ENCODE data around the gene DNAJC4. TPM values are rescaled to one million over a fixed set of nuclear protein-coding genes. Genes with fewer than 3 reads are reported as not detected.

Gene DNAJC4
- total and polyA plus RNA-seq, 2 experiments from 2014 or later: 12.8 to 58.4 TPM

DNA sequence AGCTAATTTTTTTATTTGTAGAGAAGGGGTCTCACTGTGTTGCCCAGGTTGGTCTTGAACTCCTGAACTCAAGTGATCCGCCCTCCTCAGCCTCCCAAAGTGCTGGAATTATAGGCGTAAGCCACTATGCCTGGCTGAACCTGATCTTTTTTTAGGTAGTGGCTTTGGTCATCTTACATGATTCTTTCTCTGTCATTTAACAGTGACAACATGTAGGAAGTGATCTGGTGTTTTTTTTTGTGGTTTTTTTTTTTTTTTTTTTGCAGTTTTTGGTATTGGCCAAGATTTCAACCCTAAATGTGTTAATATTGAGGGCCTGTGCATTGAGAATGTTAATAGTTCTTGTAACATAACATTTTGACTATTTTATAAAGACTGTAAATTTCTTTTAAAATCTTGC lies 31.8 kb upstream of the DNAJC4 start:
- H3K4me2 ChIP-seq: no peak overlapping the region
- no peak for DNase-seq (ENCODE audit: low spot score)
- H3K27me3 ChIP-seq: no peaks in the 10 kb centered on the region
- H4K20me1 ChIP-seq (ENCODE audit: insufficient read depth, poor library complexity, severe bottlenecking): no peaks in the 10 kb centered on the region
- no peaks in the 10 kb centered on the region for H3K9me3 ChIP-seq (ENCODE audit: low read depth)
- H3K9me2 ChIP-seq (replicated peaks; ENCODE audit: insufficient read depth): no peaks in the 10 kb centered on the region
- H3K27ac ChIP-seq: no peak overlapping the region
- H3K36me3 ChIP-seq (replicated peaks; ENCODE audit: insufficient read depth, low read depth): no peaks in the 10 kb centered on the region
- TF ChIP-seq EZH2phosphoT487 (IDR thresholded peaks at IDR 0.05; ENCODE audit: low read depth, severe bottlenecking, unreplicated experiment): no peak
- TF ChIP-seq, protein P1, sequence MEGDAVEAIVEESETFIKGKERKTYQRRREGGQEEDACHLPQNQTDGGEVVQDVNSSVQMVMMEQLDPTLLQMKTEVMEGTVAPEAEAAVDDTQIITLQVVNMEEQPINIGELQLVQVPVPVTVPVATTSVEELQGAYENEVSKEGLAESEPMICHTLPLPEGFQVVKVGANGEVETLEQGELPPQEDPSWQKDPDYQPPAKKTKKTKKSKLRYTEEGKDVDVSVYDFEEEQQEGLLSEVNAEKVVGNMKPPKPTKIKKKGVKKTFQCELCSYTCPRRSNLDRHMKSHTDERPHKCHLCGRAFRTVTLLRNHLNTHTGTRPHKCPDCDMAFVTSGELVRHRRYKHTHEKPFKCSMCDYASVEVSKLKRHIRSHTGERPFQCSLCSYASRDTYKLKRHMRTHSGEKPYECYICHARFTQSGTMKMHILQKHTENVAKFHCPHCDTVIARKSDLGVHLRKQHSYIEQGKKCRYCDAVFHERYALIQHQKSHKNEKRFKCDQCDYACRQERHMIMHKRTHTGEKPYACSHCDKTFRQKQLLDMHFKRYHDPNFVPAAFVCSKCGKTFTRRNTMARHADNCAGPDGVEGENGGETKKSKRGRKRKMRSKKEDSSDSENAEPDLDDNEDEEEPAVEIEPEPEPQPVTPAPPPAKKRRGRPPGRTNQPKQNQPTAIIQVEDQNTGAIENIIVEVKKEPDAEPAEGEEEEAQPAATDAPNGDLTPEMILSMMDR (IDR thresholded peaks at IDR 0.05; ENCODE audit: poor library complexity): no peak
- no peak for TF ChIP-seq EZH2 (IDR thresholded peaks at IDR 0.05; ENCODE audit: borderline replicate concordance)
- H3K4me3 ChIP-seq: no peak overlapping the region
- peaks cover 5% of the 10 kb centered on the region for H3K79me2 ChIP-seq
- H2AFZ ChIP-seq: no peak overlapping the region
- H3K4me1 ChIP-seq (ENCODE audit: insufficient read depth): no peaks in the 10 kb centered on the region
- WGBS (ENCODE audit: low lambda C conversion rate, missing lambda C conversion rate): 100% methylated on average over 2 of the region's 2 CpGs

DNA sequence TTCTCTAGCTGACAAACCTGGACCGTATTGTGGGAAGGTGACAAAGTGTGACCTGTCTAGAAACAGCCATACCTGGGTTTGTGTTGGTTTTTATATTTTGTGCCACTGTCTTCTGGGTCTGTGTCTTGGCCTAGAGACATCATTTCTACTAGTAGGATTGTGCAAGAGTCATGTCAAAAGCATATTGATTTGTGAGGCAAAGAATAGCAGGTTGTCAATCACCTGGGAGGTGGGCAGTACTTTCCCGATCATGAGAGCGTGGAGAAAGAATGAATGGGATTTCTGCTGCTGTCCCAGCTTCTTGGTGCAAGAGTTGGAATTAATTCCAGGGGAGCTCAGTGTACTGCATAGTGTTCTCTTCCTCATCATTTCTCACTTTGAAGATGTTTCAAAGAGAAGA lies 28.8 kb upstream of the DNAJC4 start:
- Histone ChIP-seq H3K4me3 (no peak overlapping the region), H3K4me1 (ENCODE audit: insufficient read depth) (no peaks in the 10 kb centered on the region), H3K9me3 (ENCODE audit: low read depth) (no peaks in the 10 kb centered on the region), H3K27me3 (no peaks in the 10 kb centered on the region), H4K20me1 (ENCODE audit: insufficient read depth, poor library complexity, severe bottlenecking) (no peaks in the 10 kb centered on the region), H3K79me2 (no peaks in the 10 kb centered on the region), H3K9me2 (replicated peaks; ENCODE audit: insufficient read depth) (no peaks in the 10 kb centered on the region), H2AFZ (no peak overlapping the region), H3K36me3 (replicated peaks; ENCODE audit: insufficient read depth, low read depth) (no peaks in the 10 kb centered on the region), H3K4me2 (no peak overlapping the region), H3K27ac (no peak overlapping the region)
- DNase-seq (ENCODE audit: low spot score): no peak
- TF ChIP-seq, protein P1 (IDR thresholded peaks at IDR 0.05; ENCODE audit: poor library complexity): no peak
- TF ChIP-seq EZH2 (IDR thresholded peaks at IDR 0.05; ENCODE audit: borderline replicate concordance) (no peak), EZH2phosphoT487 (IDR thresholded peaks at IDR 0.05; ENCODE audit: low read depth, severe bottlenecking, unreplicated experiment) (no peak)
- 82% methylated on average over 3 of the region's 3 CpGs for WGBS (ENCODE audit: low lambda C conversion rate, missing lambda C conversion rate)

DNA sequence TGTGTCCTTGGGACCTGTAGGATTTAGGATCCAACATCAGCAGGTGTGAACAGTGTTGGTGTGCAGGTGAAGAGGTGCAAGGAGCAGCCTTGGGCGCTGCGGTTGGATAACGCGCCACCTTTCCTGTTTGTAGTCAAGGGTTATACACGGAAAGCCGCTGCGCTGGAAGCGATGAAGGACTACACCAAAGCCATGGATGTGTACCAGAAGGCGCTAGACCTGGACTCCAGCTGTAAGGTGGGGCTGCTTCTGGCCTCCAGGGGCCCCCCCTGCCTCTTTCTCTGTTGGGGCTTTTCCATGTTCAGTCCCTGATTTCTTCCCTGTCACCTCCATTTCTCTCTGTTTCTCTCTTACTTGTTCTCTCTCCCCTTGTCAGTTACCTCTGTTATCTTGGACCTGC lies 27.4 kb upstream of the DNAJC4 start:
- H3K4me1 ChIP-seq (ENCODE audit: insufficient read depth): no peaks in the 10 kb centered on the region
- no peaks in the 10 kb centered on the region for H3K9me3 ChIP-seq (ENCODE audit: low read depth)
- no peaks in the 10 kb centered on the region for H4K20me1 ChIP-seq (ENCODE audit: insufficient read depth, poor library complexity, severe bottlenecking)
- no peaks in the 10 kb centered on the region for H3K9me2 ChIP-seq (replicated peaks; ENCODE audit: insufficient read depth)
- H3K27me3 ChIP-seq: no peaks in the 10 kb centered on the region
- no peak overlapping the region for H2AFZ ChIP-seq
- no peak overlapping the region for H3K4me3 ChIP-seq
- no peak for DNase-seq (ENCODE audit: low spot score)
- H3K27ac ChIP-seq: no peak overlapping the region
- H3K4me2 ChIP-seq: no peak overlapping the region
- TF ChIP-seq EZH2phosphoT487 (IDR thresholded peaks at IDR 0.05; ENCODE audit: low read depth, severe bottlenecking, unreplicated experiment): no peak
- TF ChIP-seq, protein P1 (IDR thresholded peaks at IDR 0.05; ENCODE audit: poor library complexity): no peak
- no peak for TF ChIP-seq EZH2 (IDR thresholded peaks at IDR 0.05; ENCODE audit: borderline replicate concordance)
- H3K79me2 ChIP-seq: no peaks in the 10 kb centered on the region
- no peaks in the 10 kb centered on the region for H3K36me3 ChIP-seq (replicated peaks; ENCODE audit: insufficient read depth, low read depth)
- WGBS (ENCODE audit: low lambda C conversion rate, missing lambda C conversion rate): 96% methylated on average over 9 of the region's 9 CpGs

All from hepatocyte (in vitro differentiated cells).